Upper lobe of left lung (tissue), 6 donors: ENCODE measurements around the gene BPHL. TPM values are rescaled to one million over a fixed set of nuclear protein-coding genes. Genes with fewer than 3 reads are reported as not detected.
"Not testable (repeated sequence)": the region's sequence is repeated elsewhere in the genome, so short reads cannot be mapped to it uniquely, and the experiment has no call there.

Source experiments
- ATAC-seq, 2 donors: fragments of 200-7000 bp; cut with Tn5 transposase; one replicate each; pipeline ENCODE4 v1.9.1; 2022; ENCODE audit warnings: mild to moderate bottlenecking in 2 of 2, moderate library complexity in 2 of 2; ENCODE audit not compliant: low FRiP score in 2 of 2
- DNase-seq, 2 donors: peaks; one replicate each; pipeline ENCODE4 v3.0.0-alpha.2; 2019 to 2020
- H3K27ac ChIP-seq, 4 donors: fragments of 200-600 bp; sonication (generic); one replicate each; pipeline ENCODE4 v1.5.1; 2016 to 2019
- H3K27me3 ChIP-seq, 4 donors: fragments of 200-600 bp; sonication (generic); one replicate each; pipeline ENCODE4 v1.5.1; 2017 to 2019
- H3K36me3 ChIP-seq, 4 donors: fragments of 200-600 bp; sonication (generic); one replicate each; pipeline ENCODE4 v1.5.1; 2016 to 2019
- H3K4me1 ChIP-seq, 4 donors: fragments of 200-600 bp; sonication (generic); one replicate each; pipeline ENCODE4 v1.5.1; 2018 to 2019
- H3K4me3 ChIP-seq, 4 donors: fragments of 200-600 bp; sonication (generic); one replicate each; pipeline ENCODE4 v1.5.1; 2017 to 2019; ENCODE audit warnings: mild to moderate bottlenecking in 2 of 4, moderate library complexity in 1 of 4
- H3K9me3 ChIP-seq, 4 donors: fragments of 200-600 bp; sonication (generic); one replicate each; pipeline ENCODE4 v1.5.1; 2018 to 2019
- EP300 ChIP-seq, 4 donors: sonication (generic); formaldehyde crosslinking; IDR thresholded peaks; one replicate each; pipeline ENCODE4 v1.5.1; 2017; ENCODE audit warnings: antibody characterized with exemption in 4 of 4, control low read depth in 2 of 4
- POLR2A ChIP-seq, 4 donors: fragments of 450-650 bp; IDR thresholded peaks; one replicate each; pipeline ENCODE4 v1.5.1; 2016 to 2017; ENCODE audit warnings: antibody characterized with exemption in 4 of 4, mild to moderate bottlenecking in 2 of 4
- POLR2AphosphoS5 ChIP-seq, 2 donors: sonication (generic); formaldehyde crosslinking; IDR thresholded peaks; one replicate each; pipeline ENCODE4 v1.5.1; 2017; ENCODE audit warnings: antibody characterized with exemption in 2 of 2
- WGBS, 2 donors: methylation state at CpG; one replicate each; pipeline ENCODE4 v1.1.5; 2017 to 2018; 5-methylcytosine and 5-hydroxymethylcytosine counted together
- total RNA-seq, 6 donors: library from RNA; depleted of rRNA in 4 of 6; stranded (reverse); fragments of >200 nt in 4 of 6; gene quantifications; one replicate each; pipeline versions ENCODE4 v1.1.0 to v1.2.1, GENCODE V29; 2016 to 2021
- TF ChIP-seq, protein P1 (sequence below), 6 experiments: fragments of 450-650 bp in 4 of 6; fragments of 200-600 bp in 2 of 6; sonication (generic) in 2 of 6; IDR thresholded peaks; one replicate each; pipeline ENCODE4 v1.5.1; 2016 to 2019; ENCODE audit warnings: antibody characterized with exemption in 6 of 6
- donor health status: DM: no; HTN: no; CAD: no; lungs with moderate emphysema.
- donor health status: DM: no; HTN: yes; CAD: no; lungs with severe emphysema.

Gene BPHL
- total RNA-seq, 6 donors from 2014 or later = 6.3 to 16.8 (median 11.2) TPM

DNA sequence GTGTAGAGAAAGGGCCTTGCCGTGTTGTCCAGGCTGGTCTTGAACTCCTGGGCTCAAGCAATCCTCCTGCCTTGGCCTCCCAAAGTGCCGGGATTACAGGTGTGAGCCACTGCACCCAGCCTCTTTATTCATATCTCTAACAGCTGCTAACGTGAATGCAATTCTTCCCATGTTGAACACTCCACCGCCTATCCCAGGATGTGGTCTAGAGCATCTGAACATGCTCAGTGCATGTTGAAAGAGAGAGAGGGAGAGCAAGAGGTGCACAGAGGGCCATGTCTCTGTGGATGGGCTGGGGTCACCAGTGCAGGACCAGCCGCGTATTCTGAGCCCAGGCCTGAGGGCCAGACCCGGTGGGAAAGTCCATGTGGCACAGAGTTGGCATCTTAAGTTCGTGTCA is 26.1 kb downstream of the BPHL start:
- Histone ChIP-seq H3K4me3 (no peak overlapping the region), H3K9me3 (no peaks in the 10 kb centered on the region), H3K4me1 (peaks cover 0 to 3% (median 0%) of the 10 kb centered on the region in 4 donors), H3K27me3 (no peaks in the 10 kb centered on the region), H3K36me3 (peaks cover 0 to 23% (median 3%) of the 10 kb centered on the region in 4 donors), H3K27ac (no peak overlapping the region)
- no peak for TF ChIP-seq EP300 (IDR thresholded peaks at IDR 0.05)
- TF ChIP-seq POLR2AphosphoS5 (IDR thresholded peaks at IDR 0.05) = no peak
- TF ChIP-seq POLR2A (IDR thresholded peaks at IDR 0.05) = no peak
- TF ChIP-seq, protein P1, sequence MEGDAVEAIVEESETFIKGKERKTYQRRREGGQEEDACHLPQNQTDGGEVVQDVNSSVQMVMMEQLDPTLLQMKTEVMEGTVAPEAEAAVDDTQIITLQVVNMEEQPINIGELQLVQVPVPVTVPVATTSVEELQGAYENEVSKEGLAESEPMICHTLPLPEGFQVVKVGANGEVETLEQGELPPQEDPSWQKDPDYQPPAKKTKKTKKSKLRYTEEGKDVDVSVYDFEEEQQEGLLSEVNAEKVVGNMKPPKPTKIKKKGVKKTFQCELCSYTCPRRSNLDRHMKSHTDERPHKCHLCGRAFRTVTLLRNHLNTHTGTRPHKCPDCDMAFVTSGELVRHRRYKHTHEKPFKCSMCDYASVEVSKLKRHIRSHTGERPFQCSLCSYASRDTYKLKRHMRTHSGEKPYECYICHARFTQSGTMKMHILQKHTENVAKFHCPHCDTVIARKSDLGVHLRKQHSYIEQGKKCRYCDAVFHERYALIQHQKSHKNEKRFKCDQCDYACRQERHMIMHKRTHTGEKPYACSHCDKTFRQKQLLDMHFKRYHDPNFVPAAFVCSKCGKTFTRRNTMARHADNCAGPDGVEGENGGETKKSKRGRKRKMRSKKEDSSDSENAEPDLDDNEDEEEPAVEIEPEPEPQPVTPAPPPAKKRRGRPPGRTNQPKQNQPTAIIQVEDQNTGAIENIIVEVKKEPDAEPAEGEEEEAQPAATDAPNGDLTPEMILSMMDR (IDR thresholded peaks at IDR 0.05) = no peak
- DNase-seq = no peak
- 77 to 91% methylated on average over 8 of the region's 8 CpGs for WGBS, 2 donors
- ATAC-seq = no peak

DNA sequence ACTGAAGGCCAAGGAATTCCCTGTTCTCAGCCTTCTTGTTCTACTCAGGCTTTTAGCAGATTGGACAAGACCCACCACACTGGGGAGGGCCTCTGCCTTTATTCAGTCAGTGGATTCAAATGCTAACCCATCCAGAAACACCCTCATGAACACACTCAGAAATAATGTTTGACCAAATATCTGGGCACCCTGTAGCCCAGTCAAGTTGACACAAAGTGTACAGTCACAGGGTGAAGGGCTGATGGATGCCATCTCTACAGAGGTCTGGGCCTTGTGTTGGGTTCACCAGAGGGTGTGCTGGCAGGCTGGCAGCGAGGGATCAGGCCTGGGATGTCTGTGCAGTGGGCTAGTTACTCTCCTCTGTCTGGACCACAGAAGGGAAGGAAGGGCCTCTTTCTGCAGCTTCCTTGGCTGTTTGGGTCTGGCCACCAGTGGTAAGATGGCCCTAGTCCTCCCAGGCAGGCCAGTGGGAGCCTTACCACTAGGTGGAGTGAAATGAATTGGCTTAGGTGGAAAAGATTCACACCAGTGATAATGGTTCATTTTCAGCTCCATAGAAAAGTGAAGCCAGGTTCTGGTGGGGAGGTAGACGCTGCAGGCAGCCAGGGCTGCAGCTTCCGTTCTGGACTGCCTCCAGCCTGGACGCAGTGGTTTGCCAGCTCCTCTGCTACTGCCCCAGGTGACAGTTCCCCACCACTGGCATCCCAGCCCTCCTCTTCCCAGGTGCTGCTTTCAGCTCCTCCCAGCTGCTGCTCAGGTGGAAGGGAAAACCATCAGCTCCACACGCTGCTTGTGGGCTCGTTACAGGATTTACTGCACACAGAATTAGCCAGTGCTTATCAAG is 29.6 kb downstream of the BPHL start:
- no peak overlapping the region for H3K4me3 ChIP-seq
- ATAC-seq = no peak

DNA sequence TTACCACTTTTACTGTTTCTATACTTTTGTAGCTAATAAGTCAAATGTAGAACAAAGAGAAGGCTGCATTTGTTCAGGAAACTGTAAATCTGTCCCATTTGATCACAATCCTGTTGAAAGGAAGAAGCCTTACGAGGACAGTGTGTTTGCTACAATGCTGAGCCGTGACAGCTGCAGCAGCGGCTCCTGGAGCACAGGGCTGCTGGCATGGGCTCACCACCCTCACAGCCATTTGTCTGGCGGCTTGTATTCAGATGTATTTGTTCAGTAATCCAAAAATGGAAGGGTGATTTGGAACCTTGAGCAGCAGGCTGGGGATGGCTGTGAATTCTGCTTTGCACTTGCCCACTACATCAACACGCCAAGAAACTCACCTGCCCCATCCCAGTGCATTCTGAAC is 33.2 kb downstream of the BPHL start:
- no peak for TF ChIP-seq POLR2AphosphoS5 (IDR thresholded peaks at IDR 0.05)
- TF ChIP-seq, protein P1 (IDR thresholded peaks at IDR 0.05) = no peak
- TF ChIP-seq POLR2A (IDR thresholded peaks at IDR 0.05) = no peak
- TF ChIP-seq EP300 (IDR thresholded peaks at IDR 0.05) = no peak
- no peak for DNase-seq
- Histone ChIP-seq H3K4me3 (no peak overlapping the region), H3K27ac (no peak overlapping the region), H3K27me3 (no peaks in the 10 kb centered on the region), H3K9me3 (no peaks in the 10 kb centered on the region), H3K4me1 (peaks cover 0 to 2% (median under 1%) of the 10 kb centered on the region in 4 donors), H3K36me3 (peaks cover 0 to 18% (median 0%) of the 10 kb centered on the region in 4 donors)
- WGBS, 2 donors = 82% methylated on average over 5 of the region's 5 CpGs
- ATAC-seq = no peak

More for the DNA sequence above, 29.6 kb downstream of the BPHL start:
- no peak for TF ChIP-seq POLR2A (IDR thresholded peaks at IDR 0.05)
- no peak for TF ChIP-seq POLR2AphosphoS5 (IDR thresholded peaks at IDR 0.05)
- TF ChIP-seq, protein P1 (IDR thresholded peaks at IDR 0.05) = no peak
- no peak for TF ChIP-seq EP300 (IDR thresholded peaks at IDR 0.05)
- no peaks in the 10 kb centered on the region for H3K27me3 ChIP-seq
- H3K27ac ChIP-seq = no peak overlapping the region
- H3K4me1 ChIP-seq = no peaks in the 10 kb centered on the region
- no peaks in the 10 kb centered on the region for H3K9me3 ChIP-seq
- DNase-seq = no peak
- 88 to 93% methylated on average over 6 of the region's 6 CpGs for WGBS, 2 donors
- peaks cover 0 to 5% (median 0%) of the 10 kb centered on the region in 4 donors for H3K36me3 ChIP-seq

DNA sequence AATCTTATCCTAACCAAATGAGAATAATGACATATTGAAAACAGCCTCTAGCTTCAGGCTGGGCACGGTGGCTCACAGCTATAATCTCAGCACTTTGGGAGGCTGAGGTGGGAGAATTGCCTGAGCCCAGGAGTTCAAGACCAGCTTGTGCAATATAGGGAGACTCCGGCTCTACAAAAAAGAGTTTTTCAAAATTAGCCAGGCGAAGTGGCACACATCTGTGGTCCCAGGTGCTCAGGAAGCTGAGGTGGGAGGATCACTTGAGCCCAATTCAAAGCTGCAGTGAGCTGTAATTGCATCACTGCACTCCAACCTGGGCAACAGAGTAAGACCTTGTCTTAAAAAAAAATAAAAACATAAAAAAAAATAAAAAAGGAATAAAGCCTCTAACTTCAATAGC is 34.2 kb downstream of the BPHL start:
- peaks cover 0 to 18% (median 0%) of the 10 kb centered on the region in 4 donors for H3K36me3 ChIP-seq
- no peaks in the 10 kb centered on the region for H3K27me3 ChIP-seq
- DNase-seq (no peak), ATAC-seq (no peak)
- H3K9me3 ChIP-seq = no peaks in the 10 kb centered on the region
- no peak overlapping the region for H3K27ac ChIP-seq
- WGBS, 2 donors = 92 to 98% methylated on average over 3 of the region's 3 CpGs
- TF ChIP-seq EP300 (IDR thresholded peaks at IDR 0.05) = no peak
- TF ChIP-seq, protein P1 (IDR thresholded peaks at IDR 0.05) = no peak
- no peak for TF ChIP-seq POLR2AphosphoS5 (IDR thresholded peaks at IDR 0.05)
- TF ChIP-seq POLR2A (IDR thresholded peaks at IDR 0.05) = no peak
- peaks cover 0 to 8% (median 2%) of the 10 kb centered on the region in 4 donors for H3K4me1 ChIP-seq
- H3K4me3 ChIP-seq = no peak overlapping the region

DNA sequence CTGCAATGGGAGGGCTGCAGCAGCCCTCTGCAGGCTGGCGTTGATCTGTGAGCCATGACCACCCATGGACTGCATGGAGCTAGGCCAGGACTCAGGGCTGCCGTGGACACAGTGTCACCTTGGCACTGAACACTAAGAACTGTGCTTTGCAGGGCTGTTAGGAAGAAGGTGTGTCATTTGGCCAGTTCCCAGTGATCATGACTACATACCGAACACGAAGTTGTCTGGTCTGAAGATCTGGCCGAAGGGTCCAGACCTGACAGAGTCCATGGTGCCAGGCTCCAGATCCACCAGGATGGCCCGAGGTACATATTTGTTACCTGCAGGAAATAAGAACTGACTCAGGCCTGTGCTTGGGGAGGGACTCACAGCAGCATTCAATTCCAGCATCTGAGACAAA is 36.9 kb downstream of the BPHL start:
- 80 to 91% methylated on average over 1 to 6 of the region's 6 CpGs for WGBS, 2 donors
- not testable (repeated sequence) for H3K27ac ChIP-seq, H3K9me3 ChIP-seq, DNase-seq, ATAC-seq, H3K27me3 ChIP-seq, H3K4me3 ChIP-seq
- Histone ChIP-seq H3K36me3 (peaks cover 0 to 18% (median 0%) of the 10 kb centered on the region in 4 donors), H3K4me1 (peaks cover 0 to 17% (median 4%) of the 10 kb centered on the region in 4 donors)

DNA sequence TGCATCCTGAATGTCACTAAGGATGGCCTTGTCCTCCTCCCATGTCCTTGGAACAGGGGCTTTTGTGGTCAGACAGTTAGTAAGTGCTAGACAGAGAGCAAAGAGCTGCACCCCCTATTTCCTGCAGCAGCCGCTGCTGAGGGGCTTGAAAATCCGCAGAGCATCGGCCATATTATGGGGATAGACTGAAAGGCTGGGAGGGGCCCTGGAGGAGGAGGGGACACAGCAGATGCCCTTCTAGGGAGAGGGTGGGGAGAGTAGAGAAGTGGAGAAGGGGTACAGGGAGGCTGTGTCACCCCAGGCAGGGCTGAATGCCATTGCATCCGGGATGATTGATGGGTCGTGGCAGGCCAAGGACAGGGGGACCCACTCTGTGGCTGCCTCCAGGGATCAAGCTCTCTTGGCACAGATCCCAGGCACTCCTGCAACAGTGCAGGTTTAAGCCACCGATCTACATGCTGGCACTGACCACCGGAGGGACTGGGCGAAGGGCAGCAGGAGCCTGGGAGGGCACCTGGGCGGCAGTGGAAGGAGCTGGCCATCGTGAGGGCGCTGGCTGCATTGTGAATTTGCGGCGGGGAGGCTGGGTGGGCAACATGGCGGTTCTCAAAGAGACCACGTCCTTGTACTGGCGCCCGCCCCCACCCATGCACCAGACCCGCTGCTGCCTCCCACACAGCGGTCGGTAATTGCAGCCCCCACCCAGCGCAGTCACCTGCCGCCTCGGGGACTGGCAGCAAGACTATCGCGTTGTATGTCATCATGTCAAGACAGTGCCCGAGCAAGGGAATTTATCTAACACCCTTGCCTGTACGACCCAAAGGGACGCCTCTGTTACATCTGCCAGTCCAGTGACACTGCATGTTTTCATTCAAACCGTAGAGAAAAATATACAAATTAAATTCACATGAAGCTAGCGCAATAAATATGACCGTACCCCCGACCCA is 37.9 kb downstream of the BPHL start:
- H3K36me3 ChIP-seq = peaks cover 0 to 18% (median 0%) of the 10 kb centered on the region in 4 donors
- peak overlapping the region; percentile 68 to 96 (median 79) for H3K4me3 ChIP-seq
- DNase-seq = peak in 1 of 2 donors; percentile 77
- H3K4me1 ChIP-seq = peaks cover 0 to 19% (median 4%) of the 10 kb centered on the region in 4 donors
- H3K9me3 ChIP-seq, H3K27me3 ChIP-seq: not testable (repeated sequence)
- peak overlapping the region; percentile 86 to 97 (median 94) for H3K27ac ChIP-seq
- ATAC-seq = peak; percentile 16 to 41
- 12 to 18% methylated on average over 12 to 28 of the region's 32 CpGs for WGBS, 2 donors
